HL-60 (cell line): ENCODE measurements around the gene EPN2.

ENCODE experiments used
- GABPA ChIP-seq: IDR thresholded peaks from 2 replicates; pipeline ENCODE4 v1.6.1; 2012; ENCODE audit warnings: low read depth
- POLR2AphosphoS5 ChIP-seq: IDR thresholded peaks from 2 replicates; pipeline ENCODE4 v1.6.1; 2012; ENCODE audit warnings: low read depth
- TF ChIP-seq, protein P1 (sequence below): IDR thresholded peaks from one replicate; pipeline ENCODE4 v1.5.1; 2011; ENCODE audit warnings: low read length, control low read depth, inconsistent platforms; ENCODE audit not compliant: insufficient read depth
- TF ChIP-seq, protein P2 (sequence below): IDR thresholded peaks from 2 replicates; pipeline ENCODE4 v1.6.1; 2012; ENCODE audit warnings: low read depth; ENCODE audit not compliant: insufficient replicate concordance

DNA sequence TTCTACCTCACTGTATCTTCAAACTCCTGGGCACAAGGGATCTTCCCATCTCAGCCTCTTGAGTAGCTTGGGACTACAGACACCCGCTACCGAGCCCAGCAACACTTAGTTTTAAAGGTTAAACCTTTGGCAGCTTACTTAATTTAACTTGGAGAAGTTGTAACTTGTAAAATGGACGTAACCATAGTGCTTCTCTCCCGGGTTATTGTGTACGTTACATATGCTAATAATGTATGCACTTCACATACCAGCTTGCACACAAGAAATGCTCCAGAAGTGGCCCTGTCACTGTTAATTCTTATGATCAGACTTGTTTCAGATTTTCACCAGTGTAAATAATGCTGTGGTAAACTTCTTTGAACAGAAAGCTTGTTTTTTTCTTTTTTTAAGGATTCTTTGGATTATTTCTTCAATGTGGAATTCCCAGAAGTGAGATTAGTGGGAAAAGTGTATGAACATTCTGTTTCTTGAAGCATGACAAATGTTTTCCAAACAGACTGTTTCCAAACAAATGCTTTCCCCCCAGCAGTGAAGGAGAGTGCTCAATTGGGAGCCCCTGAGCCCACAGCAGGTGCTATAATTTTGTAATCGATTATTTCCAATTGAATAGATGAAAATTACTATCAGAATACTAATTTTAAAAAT is 61.5 kb downstream of the EPN2 start:
- TF ChIP-seq, protein P1, sequence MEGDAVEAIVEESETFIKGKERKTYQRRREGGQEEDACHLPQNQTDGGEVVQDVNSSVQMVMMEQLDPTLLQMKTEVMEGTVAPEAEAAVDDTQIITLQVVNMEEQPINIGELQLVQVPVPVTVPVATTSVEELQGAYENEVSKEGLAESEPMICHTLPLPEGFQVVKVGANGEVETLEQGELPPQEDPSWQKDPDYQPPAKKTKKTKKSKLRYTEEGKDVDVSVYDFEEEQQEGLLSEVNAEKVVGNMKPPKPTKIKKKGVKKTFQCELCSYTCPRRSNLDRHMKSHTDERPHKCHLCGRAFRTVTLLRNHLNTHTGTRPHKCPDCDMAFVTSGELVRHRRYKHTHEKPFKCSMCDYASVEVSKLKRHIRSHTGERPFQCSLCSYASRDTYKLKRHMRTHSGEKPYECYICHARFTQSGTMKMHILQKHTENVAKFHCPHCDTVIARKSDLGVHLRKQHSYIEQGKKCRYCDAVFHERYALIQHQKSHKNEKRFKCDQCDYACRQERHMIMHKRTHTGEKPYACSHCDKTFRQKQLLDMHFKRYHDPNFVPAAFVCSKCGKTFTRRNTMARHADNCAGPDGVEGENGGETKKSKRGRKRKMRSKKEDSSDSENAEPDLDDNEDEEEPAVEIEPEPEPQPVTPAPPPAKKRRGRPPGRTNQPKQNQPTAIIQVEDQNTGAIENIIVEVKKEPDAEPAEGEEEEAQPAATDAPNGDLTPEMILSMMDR, result no peak
- TF ChIP-seq, protein P2, sequence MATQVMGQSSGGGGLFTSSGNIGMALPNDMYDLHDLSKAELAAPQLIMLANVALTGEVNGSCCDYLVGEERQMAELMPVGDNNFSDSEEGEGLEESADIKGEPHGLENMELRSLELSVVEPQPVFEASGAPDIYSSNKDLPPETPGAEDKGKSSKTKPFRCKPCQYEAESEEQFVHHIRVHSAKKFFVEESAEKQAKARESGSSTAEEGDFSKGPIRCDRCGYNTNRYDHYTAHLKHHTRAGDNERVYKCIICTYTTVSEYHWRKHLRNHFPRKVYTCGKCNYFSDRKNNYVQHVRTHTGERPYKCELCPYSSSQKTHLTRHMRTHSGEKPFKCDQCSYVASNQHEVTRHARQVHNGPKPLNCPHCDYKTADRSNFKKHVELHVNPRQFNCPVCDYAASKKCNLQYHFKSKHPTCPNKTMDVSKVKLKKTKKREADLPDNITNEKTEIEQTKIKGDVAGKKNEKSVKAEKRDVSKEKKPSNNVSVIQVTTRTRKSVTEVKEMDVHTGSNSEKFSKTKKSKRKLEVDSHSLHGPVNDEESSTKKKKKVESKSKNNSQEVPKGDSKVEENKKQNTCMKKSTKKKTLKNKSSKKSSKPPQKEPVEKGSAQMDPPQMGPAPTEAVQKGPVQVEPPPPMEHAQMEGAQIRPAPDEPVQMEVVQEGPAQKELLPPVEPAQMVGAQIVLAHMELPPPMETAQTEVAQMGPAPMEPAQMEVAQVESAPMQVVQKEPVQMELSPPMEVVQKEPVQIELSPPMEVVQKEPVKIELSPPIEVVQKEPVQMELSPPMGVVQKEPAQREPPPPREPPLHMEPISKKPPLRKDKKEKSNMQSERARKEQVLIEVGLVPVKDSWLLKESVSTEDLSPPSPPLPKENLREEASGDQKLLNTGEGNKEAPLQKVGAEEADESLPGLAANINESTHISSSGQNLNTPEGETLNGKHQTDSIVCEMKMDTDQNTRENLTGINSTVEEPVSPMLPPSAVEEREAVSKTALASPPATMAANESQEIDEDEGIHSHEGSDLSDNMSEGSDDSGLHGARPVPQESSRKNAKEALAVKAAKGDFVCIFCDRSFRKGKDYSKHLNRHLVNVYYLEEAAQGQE, result no peak
- TF ChIP-seq POLR2AphosphoS5 (no peak), GABPA (no peak)
